Measurements from ENCODE around the gene CHAC2.
"Not testable (repeated sequence)": the region's sequence is repeated elsewhere in the genome, so short reads cannot be mapped to it uniquely, and the experiment has no call there.

The CHAC2 gene

DNA sequence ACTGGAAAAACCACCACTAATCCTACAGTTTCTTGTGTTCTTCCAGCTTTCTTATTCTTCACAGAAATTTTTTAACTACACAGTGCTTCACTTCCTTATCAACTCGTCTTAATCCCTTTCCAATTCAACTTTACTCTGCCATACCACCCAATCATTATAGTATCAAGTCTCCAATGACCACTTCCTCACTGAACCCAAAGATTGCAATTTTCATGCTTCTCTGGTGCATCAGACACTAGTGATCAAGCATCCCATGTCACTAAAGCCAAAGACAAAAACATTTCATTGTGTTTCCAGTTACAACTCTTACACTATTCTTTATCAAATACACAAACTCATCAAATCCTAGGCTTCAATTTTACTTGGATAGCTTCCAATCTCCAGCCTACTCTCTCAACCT, 9.5 kb downstream of the CHAC2 start:
- DNase-seq (ENCODE audit: low read depth in 4 of 4, low spot score in 1 of 4): no peak

DNA sequence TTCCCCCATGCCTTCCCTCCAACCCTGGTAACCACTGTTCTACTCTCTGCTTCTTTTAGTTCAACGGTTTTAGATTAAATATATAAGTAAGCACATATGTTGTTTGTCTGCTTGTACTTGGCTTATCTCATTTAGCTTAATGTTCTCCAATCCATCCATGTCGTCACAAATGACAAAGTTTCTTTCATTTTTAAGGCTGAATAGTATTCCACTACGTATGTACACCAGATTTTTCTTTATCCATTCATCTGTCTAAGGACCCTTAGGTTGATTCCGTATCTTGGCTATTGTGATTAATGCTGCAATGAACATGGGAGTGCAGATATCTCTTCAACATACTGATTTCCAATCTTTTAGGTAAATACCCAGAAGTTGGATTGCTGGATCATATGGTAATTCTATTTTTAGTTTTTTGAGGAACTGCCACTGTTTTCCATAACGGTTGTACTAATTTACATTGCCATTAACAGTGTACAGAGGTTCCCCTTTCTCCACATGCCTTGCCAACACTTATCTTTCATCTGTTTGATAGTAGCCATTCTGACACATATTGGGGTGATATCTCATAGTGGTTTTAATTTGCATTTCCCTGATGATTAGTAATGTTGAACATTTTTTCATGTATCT, 11.0 kb downstream of the CHAC2 start:
- no peak for DNase-seq (ENCODE audit: low read depth in 4 of 4, low spot score in 1 of 4)

DNA sequence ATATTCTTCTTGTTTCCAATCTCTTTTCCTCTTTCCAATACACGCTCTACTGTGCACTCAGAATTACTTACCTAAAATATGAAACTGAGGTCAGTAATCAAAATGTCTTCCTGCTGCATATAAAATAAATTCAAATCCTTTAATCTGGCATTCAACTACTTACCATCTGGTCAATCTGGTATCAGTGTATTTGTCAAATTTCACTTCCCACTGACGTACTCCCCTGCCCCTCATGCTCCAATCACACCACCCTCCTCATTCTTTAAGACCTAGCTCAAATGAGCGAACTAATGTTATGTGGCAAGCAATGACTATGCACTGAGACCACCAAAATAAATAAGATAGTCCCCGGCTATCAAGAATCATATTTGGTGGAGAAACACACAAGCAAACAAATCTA, 12.5 kb downstream of the CHAC2 start:
- DNase-seq (ENCODE audit: low read depth in 4 of 4, low spot score in 1 of 4): no peak

DNA sequence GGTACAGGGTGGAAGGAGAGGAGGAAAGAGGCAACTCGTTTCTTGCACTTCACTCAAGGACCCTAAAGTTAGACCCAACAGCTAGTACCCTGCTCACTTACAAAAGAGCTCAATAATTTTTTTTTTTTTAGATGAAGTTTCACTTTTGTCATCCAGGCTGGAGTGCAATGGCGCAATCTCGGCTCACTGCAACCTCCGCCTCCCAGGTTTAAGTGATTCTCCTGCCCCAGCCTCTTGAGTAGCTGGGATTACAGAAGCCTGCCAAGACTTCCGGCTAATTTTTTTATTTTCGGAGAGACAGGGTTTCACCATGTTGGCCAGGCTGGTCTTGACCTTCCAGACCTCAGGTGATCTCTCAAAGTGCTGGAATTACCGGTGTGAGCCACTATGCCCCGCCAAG, 15.1 kb downstream of the CHAC2 start:
- no peak for DNase-seq (ENCODE audit: low read depth in 4 of 4, low spot score in 1 of 4)

DNA sequence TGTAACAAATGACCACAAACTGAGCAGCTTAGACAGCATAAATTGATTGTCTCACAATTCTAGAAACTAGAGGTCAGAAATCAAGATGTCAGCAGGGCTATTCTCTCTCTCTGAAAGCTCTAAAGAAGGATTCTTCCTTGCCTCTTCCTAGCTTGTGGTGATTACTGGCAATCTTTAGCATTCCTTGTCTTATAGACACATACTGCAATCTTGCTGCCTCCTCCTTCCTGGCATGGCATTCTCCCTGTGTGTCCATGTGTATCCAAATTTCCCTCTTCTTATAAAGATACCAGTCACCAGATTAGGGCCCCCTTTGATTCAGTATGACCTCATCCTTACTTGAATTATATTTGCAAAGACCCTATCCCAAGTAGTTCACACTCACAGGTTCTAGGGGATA, 16.8 kb downstream of the CHAC2 start:
- no peak for DNase-seq (ENCODE audit: low read depth in 4 of 4, low spot score in 1 of 4)

DNA sequence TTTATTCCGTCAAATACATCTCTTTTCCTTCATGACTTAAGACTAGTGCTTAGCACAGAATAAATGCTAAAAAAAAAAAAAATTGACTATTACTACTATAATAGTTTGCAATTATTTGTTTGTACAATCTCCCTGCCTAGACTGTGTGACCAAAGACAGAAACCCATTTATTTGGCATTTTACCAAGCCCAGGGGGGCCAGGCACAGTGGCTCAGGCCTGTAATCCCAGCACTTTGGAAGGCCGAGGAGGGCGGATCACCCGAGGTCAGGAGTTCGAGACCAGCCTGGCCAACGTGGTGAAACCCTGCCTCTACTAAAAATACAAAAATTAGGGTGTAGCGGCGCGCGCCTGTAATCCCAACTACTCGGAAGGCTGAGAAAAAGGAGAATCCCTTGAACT, 17.8 kb downstream of the CHAC2 start:
- DNase-seq (ENCODE audit: low read depth in 4 of 4, low spot score in 1 of 4): no peak

DNA sequence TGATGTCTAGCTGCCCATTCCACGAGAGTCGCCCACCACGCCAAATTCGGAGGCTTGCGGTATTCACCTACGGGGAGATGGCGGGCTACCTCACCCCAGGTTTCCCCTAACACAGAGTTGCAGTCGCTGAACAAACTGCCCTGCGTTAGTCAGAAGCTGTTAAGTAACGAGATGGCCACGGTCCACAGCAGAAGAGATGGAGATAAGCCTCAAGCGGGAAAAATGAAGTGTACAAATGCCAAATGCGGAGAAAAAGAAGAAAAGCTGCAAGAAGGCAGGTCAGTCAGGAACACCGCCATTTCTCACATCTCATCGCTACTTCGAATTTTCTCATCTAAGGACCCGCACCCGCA, 18.7 kb downstream of the CHAC2 start:
- DNase-seq (ENCODE audit: low read depth in 4 of 4, low spot score in 1 of 4): peak in 2 of 4 experiments; percentile 4 to 9

DNA sequence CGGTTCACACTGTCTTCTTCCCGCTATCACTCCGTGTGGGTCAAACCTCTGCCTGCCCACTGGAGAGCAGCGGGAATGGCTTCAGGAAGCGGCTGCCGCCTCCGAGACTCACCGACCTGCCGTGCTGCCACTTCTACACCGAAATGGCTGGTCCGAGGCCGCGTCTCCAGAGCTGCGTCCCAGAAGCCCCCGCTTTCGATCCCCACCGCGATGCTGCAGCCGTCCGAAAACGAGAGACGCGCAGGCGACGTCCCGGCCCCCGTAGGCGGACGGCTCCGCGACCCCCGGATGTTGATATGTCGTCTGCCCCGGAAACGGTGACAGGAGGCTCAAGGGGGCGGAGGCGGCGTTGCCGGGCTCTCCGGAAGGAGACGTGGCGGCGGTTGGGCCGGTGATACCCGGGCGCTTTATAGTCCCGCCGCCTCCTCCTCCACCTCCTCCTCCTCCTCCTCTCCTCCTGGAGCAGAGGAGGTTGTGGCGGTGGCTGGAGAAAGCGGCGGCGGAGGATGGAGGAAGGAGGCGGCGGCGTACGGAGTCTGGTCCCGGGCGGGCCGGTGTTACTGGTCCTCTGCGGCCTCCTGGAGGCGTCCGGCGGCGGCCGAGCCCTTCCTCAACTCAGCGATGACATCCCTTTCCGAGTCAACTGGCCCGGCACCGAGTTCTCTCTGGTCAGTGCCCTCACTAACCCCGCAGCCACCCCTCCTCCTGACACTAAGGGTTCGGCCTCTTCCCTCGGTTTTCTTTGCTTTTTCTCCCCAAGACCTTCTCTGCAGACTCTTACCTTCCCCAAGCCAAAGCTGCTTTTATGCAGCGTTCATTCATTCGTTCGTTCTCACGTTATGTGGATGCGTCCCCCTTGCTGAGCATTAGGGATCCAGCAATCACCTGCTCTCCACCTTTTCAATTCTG, 19.4 kb downstream of the CHAC2 start, which contains the start of the genes ASB3 and ERLEC1:
ASB3 (minus strand) TSS at position 249 of the 909 bp plus-strand sequence. CDS start 21,381 bp downstream, outside the sequence.
ERLEC1 (plus strand) TSS at position 340 of the 909 bp plus-strand sequence; CDS start at position 507, 167 bp downstream.
- DNase-seq (ENCODE audit: low read depth in 4 of 4, low spot score in 1 of 4): peak; percentile 67 to 86 (median 76)

DNA sequence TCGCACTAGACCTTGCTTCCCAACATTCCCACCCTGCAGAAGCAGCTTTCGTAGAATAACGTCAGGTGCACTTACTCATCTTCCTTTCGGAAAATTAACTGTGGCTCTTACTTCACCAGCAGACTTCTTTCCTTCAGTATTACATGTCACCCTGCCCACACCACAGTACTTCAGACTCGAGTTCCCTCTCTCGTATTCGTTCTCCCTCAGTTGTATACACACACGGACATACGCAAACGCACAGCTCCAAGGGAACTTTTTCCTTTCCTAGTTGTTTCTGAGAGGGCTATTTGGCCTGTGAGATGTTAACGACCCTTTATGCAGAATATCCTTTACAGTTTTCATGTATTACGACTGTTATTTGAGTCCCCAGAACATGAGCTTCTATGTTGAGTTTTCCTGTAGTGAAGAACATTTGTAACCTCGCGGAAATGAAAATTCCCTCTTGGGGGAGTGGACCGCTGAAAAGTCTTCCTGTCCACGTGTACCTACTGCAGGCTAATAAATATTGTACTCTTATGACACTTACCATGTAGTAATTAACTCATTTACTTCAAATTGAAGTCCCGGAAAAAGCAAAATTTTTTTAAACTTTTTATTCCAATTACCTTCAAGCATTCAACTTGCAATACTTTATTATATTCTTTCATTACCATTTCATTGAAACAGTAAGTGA, 20.1 kb downstream of the CHAC2 start:
- peak in 1 of 4 experiments; percentile 2 for DNase-seq (ENCODE audit: low read depth in 4 of 4, low spot score in 1 of 4)

DNA sequence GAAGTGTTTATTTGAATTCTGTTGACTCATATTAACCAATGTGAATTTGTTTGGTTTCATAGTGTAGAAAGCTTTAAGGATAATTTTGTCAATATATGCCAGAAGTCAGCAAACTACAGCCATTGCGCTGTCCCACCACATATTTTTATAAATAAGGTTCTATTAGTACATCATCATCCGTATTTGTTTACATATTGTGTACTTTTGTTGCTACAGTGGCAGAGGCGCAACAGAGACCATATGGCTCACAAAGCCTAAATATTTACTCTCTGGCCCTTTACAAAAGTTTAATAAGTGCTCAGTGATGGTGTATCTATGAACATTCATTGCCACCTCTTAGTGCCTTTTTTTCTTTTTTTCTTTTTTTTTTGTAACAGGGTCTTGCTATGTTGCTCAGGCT, 25.7 kb downstream of the CHAC2 start:
- no peak for DNase-seq (ENCODE audit: low read depth in 4 of 4, low spot score in 1 of 4)

DNA sequence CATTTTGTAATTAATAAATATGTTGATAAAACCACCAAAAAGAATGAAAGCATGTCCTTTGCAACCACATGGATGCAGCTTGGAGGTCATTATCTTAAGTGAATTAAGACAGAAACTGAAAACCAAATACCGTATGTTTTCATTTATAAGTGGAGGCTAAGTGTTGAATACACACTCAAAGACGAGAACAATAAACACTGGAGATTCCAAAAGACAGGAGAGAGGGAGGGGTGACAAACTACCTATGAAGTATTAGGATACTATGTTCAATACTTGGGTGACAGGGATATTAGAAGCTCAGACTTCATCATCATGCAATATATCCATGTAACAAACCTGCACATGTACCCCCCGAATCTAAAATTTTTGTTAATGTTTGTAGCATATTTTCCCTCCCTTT, 26.2 kb downstream of the CHAC2 start:
- no peak for DNase-seq (ENCODE audit: low read depth in 4 of 4, low spot score in 1 of 4)

DNA sequence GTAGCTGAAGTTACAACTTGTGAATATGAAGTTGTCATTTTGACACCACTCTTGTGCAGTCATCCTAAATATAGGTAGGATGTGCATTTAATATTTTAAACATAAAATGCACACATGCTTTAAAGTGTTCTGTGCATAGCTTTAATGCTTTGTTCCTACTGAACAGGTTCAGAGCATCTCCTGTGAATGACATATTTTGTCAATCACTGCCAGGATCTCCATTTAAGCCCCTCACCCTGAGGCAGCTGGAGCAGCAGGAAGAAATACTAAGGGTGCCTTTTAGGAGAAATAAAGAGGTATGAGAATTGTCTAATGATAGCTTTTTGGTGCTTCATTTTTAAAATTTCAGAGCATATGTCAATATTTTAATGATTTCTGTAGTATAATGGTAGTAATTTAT, 33.9 kb downstream of the CHAC2 start:
- DNase-seq (ENCODE audit: low read depth in 4 of 4, low spot score in 1 of 4): no peak

DNA sequence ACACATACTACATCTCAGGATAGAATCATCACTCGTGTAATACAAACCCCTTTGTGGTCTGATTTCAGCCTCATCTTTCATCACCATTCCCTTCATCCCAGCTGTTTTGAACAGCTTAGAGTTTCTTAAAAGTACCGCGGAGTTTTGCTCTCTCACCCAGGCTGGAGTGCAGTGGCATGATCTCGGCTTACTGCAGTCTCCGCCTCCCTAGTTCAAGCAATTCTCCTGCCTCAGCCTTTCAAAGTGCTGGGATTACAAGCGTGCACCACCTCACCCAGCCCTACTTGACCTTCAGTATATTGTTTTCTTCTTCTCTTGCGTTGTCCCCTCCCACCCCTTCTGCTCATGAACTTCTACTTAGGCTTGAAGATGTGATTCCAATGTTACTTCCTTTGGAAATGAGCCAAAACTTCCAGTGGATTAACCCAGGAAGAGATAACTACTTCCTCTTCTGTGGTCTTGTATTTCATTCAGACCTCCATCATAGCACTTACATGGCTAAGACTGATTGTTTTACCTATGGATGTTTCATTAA, 35.1 kb downstream of the CHAC2 start:
- no peak for DNase-seq (ENCODE audit: low read depth in 4 of 4, low spot score in 1 of 4)

DNA sequence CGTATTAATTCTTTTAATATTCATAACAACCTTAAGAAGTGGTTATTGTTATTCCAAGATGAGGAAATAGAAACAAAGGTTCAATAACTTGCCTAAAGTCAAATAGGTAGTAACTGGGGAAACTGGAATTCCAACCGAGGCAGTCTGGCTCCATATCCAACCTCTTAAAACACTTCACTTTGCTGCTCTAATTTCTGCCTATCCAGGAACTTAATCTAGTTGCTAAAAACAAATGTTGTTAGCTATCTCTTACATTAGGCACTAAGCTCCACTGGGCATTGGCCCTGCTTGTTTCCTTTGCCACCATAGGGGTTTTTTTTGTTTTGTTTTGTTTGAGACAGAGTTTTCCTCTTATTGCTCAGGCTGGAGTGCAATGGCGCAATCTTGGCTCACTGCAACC, 44.0 kb downstream of the CHAC2 start:
- DNase-seq (ENCODE audit: low read depth in 4 of 4, low spot score in 1 of 4): no peak

DNA sequence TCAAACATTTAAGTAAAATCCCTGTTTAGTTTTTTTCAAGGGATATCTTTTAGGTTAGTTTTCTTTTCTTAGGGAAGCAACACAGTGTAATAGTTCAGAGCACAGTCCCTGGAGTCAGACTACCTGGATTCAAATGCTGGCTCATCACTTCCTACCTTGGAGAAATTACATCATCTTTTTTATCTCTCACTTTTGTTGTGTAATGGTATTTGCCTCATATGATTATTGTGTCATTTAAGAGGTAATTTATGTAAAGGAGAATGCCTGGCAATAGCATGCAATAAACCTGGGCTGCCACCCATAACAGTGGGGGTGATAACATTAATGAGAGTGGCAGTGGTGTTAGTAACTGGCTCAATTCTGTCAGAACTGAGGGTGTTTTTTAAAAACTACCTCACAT, 45.5 kb downstream of the CHAC2 start:
- no peak for DNase-seq (ENCODE audit: low read depth in 4 of 4, low spot score in 1 of 4)

DNA sequence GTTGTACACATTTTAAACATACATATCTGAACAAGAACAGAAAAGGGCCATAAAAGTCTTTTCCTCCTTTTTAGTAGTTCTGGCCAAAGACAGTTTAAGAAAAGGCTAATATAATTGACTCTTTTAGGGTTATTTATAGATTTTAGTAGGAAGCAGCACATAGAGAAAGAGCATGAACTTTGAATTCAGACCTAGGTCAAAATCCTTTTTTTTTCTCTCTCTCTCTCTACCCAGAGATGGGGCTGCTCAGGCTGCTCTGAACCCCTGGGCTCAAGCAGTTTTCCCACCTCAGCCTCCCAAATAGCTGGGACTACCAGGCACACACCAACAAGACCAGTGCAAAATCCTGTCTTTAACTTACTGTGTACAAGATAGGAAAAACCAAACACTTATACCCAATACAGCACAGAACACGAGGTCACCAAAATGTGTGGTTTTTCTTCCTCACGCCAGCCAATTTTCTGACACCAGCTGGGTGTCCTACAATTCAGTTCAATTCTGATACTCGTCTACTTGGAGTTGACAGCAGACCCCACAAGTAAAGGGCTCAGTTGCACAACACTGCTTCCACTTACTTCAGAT, 51.3 kb downstream of the CHAC2 start:
- no peak for DNase-seq (ENCODE audit: low read depth in 4 of 4, low spot score in 1 of 4)

DNA sequence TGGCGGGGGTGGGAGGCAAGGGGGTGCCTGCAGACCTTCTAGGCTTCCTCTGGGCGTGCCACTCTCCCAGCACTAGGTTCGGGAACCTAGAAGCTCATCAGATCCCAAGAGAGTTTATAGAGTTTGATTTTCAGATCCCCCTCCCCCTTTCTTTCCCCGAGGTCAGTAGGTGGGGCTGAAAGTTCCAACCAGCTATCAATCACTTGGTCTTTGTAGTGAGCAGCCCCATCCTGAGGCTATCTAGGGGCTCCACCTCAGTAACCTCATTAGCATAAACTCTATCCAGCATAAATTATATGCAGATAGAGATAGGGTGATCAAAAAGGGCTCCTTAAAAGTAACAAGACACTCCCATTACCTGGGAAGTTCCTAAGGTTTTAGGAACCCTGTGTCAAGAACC, 52.0 kb downstream of the CHAC2 start:
- DNase-seq (ENCODE audit: low read depth in 4 of 4, low spot score in 1 of 4): no peak

DNA sequence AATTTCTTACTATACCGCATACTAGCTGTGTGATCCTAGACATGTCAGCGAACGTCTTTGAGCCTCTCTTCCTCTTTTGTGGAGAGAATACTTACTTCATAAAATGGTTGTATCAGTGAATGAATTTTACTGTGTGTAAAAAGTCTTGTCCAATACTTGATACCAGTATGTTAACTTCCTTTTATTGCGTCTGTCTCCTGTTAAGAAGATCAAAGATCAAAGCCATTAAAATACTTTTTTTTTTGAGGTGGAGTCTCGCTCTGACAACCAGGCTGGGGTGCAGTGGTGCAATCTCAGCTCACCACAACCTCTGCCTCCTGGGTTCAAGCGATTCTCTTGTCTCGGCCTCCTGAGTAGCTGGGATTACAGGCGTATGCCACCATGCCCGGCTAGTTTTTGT, 52.4 kb downstream of the CHAC2 start:
- no peak for DNase-seq (ENCODE audit: low read depth in 4 of 4, low spot score in 1 of 4)

DNA sequence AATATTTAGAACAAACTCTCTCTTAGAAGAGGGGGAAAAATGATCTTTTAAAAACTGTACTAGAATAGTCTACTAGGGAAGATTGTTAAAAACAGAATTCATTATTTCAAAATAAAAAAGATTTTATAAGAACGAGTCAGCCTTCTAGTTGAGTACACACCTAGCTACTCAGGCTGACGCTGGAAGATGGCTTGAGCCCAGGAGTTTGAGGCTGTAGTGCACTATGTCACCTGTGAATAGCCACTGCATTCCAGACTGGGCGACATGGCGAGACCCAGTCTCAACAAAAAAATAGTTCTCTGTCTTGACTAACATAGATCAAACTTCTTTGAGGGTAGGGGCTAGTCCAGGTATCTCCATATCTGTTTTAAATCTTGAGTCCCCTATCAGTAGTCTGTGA, 53.1 kb downstream of the CHAC2 start:
- DNase-seq (ENCODE audit: low read depth in 4 of 4, low spot score in 1 of 4): no peak

DNA sequence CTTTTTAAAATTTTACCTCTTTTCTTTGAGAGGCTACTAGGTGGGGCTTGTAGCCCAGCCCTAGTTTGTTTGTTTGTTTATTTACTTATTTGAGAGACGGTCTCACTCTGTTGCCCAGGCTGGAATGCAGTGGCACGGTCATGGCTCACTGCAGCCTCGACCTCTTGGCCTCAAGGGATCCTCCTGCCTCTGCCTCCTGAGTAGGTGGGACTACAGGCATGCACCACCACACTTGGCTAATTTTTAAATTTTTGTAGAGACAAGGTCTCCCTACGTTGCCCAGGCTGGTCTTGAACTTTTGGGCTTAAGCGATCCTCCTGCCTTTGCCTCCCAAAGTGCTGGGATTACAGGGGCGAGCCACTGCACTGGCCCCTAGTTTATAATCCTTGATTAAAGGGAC, 54.2 kb downstream of the CHAC2 start:
- DNase-seq (ENCODE audit: low read depth in 4 of 4, low spot score in 1 of 4): no peak

DNA sequence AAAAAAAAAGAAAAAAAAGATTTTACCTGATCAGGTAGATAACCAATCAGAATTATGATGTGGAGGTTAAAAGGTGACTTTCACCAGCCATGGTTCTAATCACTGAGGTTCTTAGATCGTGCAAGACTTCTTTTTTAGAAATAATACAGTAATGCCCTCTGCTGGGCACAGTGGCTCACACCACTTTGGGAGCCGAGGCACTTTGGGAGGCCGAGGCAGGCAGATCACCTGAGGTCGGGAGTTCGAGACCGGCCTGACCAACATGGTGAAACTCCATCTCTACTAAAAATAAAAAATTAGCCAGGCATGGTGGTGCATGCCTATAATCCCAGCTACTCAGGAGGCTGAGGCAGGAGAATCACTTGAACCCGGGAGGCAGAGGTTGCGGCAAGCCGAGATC, 56.0 kb downstream of the CHAC2 start:
- not testable (repeated sequence) for DNase-seq (ENCODE audit: low read depth in 4 of 4, low spot score in 1 of 4)
